ENCODE data around the gene LMTK3.

- TF ChIP-seq SMAD1 (IDR thresholded peaks at IDR 0.05; ENCODE audit: low read depth, low read length, partially characterized antibody) (no peak), HCFC1 (IDR thresholded peaks at IDR 0.05; ENCODE audit: low read depth, low read length) (no peak), RBM14 (IDR thresholded peaks at IDR 0.05; ENCODE audit: borderline replicate concordance, insufficient read depth, low read depth, low read length) (no peak)
Observed at GRCh38 chr19:48489608-48490216, 21.9 kb downstream of the LMTK3 start.
